HepG2 (cell line): ENCODE results near the gene CCDC170.

Experiments
- ASH2L ChIP-seq: fragments of 300-600, 200-600 bp; sonication (generic); IDR thresholded peaks from 2 replicates; pipeline ENCODE4 v1.7.0; 2017; ENCODE audit warnings: low read depth, mild to moderate bottlenecking, moderate library complexity, mixed read lengths, low read length; ENCODE audit not compliant: insufficient read length
- ETV5 ChIP-seq: IDR thresholded peaks from 2 replicates; pipeline ENCODE4 v1.6.1; 2018; ENCODE audit warnings: missing biosample characterization, missing genetic modification reagents, inconsistent platforms, borderline replicate concordance
- PRMT3 ChIP-seq: sonication (generic); formaldehyde crosslinking; IDR thresholded peaks from 2 replicates; pipeline ENCODE4 v1.8.1; 2022; ENCODE audit warnings: low read depth, mild to moderate bottlenecking, moderate library complexity, missing genetic modification reagents, borderline replicate concordance
- SMAD3 ChIP-seq: sonication (generic); formaldehyde crosslinking; IDR thresholded peaks from 2 replicates; pipeline ENCODE4 v1.4.0; 2020; ENCODE audit warnings: missing genetic modification reagents
- SMC3 ChIP-seq: IDR thresholded peaks from 2 replicates; pipeline ENCODE4 v1.6.1; 2011; ENCODE audit warnings: low read length, improper control_type of control experiment
- ZNF207 ChIP-seq: fragments of 450-650 bp; IDR thresholded peaks from 2 replicates; pipeline ENCODE4 v1.6.1; 2016; ENCODE audit warnings: antibody characterized with exemption, borderline replicate concordance
- ZNF501 ChIP-seq: sonication (generic); formaldehyde crosslinking; IDR thresholded peaks from 2 replicates; pipeline ENCODE4 v1.5.1; 2020; ENCODE audit warnings: mild to moderate bottlenecking, moderate library complexity, missing genetic modification reagents
- ZSCAN20 ChIP-seq: sonication (generic); formaldehyde crosslinking; IDR thresholded peaks from 2 replicates; pipeline ENCODE4 v1.4.0; 2020; ENCODE audit warnings: missing genetic modification reagents, mild to moderate bottlenecking, borderline replicate concordance
- TF ChIP-seq, protein P1 (sequence below): IDR thresholded peaks from 2 replicates; pipeline ENCODE4 v1.6.1; 2012; ENCODE audit warnings: inconsistent platforms
- TF ChIP-seq, protein P2 (sequence below): sonication (generic); formaldehyde crosslinking; IDR thresholded peaks from 2 replicates; pipeline ENCODE4 v1.8.1; 2023; ENCODE audit warnings: mild to moderate bottlenecking, missing genetic modification reagents, borderline replicate concordance
- TF ChIP-seq, protein P3 (sequence below): sonication (generic); formaldehyde crosslinking; conservative IDR thresholded peaks from 2 replicates; pipeline ENCODE4 v1.4.0; 2020; ENCODE audit warnings: missing genetic modification reagents

DNA sequence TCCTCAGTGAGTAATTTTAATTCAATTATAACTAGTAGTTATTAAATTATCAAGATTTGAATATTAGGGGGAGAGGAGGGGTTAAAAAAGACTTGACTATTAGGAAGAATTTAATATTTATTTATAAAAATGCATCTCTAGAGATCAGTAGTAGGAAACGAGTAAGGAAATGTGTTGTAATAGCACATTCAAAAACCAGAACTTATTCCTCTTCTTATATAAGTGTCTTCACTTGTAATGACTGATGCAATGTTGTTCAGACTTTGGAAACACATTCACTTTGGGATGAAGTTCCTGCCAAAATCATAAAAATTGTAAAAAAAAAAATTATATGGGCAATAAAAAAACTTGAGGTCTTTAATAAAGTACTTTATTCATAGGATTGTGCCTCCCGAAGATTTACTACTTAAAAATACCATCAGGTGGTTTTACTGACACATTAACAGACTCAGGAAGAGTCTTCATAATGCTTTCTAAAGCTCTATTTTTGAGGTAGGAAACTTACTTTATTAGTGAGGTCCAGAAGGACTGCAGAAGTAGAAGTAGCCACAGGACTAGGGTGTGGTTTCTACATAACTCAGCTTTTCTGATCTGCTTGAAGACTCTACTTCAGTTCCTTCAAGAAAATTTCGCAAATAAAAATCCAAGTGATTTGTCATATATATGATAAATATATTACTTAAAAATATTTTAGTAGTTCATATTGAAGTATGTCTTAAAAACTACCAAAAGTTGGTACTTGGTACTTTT lies 59.8 kb downstream of the CCDC170 start:
- TF ChIP-seq, protein P1, sequence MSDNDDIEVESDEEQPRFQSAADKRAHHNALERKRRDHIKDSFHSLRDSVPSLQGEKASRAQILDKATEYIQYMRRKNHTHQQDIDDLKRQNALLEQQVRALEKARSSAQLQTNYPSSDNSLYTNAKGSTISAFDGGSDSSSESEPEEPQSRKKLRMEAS, result no peak
- TF ChIP-seq, protein P2, sequence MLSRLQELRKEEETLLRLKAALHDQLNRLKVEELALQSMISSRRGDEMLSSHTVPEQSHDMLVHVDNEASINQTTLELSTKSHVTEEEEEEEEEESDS, result no peak
- TF ChIP-seq SMAD3 (no peak), ASH2L (no peak), ZSCAN20 (no peak), ETV5 (CRISPR knock-in tag) (no peak), ZNF501 (CRISPR knock-in tag) (no peak), ZNF207 (no peak), PRMT3 (no peak), SMC3 (no peak)
- TF ChIP-seq, protein P3, sequence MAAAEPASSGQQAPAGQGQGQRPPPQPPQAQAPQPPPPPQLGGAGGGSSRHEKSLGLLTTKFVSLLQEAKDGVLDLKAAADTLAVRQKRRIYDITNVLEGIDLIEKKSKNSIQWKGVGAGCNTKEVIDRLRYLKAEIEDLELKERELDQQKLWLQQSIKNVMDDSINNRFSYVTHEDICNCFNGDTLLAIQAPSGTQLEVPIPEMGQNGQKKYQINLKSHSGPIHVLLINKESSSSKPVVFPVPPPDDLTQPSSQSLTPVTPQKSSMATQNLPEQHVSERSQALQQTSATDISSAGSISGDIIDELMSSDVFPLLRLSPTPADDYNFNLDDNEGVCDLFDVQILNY (CRISPR knock-in tag), result no peak
